ENCODE data around the gene PRKCB.
"Not testable (repeated sequence)": the region's sequence is repeated elsewhere in the genome, so short reads cannot be mapped to it uniquely, and the experiment has no call there.

PRKCB gene

DNA sequence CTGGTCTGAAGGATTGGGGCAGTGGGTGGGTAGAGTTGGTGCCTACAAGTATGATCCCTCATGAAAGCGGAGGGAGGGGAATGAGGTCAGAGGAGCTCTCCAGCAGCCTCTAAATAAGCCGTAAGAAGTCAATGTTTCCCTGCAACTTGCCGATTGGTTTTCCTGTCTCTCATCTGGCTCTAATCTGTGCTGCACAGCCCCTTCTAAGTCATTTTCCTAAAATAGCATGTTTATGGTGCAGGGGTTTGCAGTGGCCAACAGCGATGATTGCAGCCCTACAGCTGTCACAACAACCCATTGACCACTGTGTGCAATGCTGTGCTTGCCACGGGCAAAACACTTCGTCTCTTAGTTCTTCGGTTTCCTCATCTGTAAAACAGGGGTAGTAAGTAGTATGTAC, 189.2 kb downstream of the PRKCB start:
- H3K36me3 ChIP-seq (ENCODE audit: insufficient read depth, low read length), result no peaks in the 10 kb centered on the region

DNA sequence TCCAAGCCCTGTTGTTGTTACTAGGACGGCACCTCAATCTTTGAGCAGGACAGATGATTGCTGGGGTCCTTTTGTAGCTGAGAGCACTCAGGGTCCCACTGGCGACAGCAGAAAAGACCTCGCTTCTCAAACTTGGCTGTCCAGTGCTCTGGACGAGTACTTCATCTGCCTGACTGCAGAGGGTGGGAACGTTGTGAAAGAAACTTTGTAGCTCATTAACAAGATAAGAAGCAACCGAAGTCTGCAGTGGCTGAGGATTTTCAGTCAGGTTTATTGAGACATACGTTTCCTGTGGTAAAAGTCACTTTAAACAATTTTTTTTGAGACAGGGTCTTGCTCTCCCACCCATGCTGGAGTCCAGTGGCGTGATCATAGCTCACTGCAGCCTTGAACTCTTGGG, 191.7 kb downstream of the PRKCB start:
- Histone ChIP-seq H3K4me1 (ENCODE audit: insufficient read depth, low read length) (no peaks in the 10 kb centered on the region), H3K36me3 (ENCODE audit: insufficient read depth, low read length) (no peaks in the 10 kb centered on the region), H3K9me3 (ENCODE audit: control insufficient read depth, insufficient read depth, low read length) (no peaks in the 10 kb centered on the region), H3K9ac (ENCODE audit: low read depth, low read length) (no peak overlapping the region)

More for the DNA sequence above, 189.2 kb downstream of the PRKCB start:
- no peaks in the 10 kb centered on the region for H3K4me1 ChIP-seq (ENCODE audit: insufficient read depth, low read length)
- H3K9ac ChIP-seq (ENCODE audit: low read depth, low read length), result no peak overlapping the region
- H3K9me3 ChIP-seq (ENCODE audit: control insufficient read depth, insufficient read depth, low read length), result no peaks in the 10 kb centered on the region

DNA sequence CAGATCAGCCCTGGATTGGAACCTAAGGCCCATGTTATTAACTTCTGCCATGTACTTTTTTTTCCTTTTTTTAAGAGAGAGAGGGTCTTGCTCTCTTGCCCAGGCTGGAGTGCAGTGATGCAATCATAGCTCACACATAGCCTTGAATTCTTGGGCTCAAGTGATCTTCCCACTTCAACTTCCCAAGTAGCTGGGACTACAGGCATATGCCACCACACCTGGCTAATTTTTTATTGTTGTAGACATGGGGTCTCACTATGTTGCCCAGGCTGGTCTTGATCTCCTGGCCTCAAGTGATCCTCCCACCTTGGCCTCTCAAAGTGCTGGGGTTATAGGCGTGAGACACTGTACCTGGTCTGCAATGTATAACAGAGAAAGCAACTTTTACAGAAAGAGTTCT, 194.1 kb downstream of the PRKCB start:
- not testable (repeated sequence) for H3K9me3 ChIP-seq (ENCODE audit: control insufficient read depth, insufficient read depth, low read length); H3K4me1 ChIP-seq (ENCODE audit: insufficient read depth, low read length); H3K36me3 ChIP-seq (ENCODE audit: insufficient read depth, low read length); H3K9ac ChIP-seq (ENCODE audit: low read depth, low read length)

DNA sequence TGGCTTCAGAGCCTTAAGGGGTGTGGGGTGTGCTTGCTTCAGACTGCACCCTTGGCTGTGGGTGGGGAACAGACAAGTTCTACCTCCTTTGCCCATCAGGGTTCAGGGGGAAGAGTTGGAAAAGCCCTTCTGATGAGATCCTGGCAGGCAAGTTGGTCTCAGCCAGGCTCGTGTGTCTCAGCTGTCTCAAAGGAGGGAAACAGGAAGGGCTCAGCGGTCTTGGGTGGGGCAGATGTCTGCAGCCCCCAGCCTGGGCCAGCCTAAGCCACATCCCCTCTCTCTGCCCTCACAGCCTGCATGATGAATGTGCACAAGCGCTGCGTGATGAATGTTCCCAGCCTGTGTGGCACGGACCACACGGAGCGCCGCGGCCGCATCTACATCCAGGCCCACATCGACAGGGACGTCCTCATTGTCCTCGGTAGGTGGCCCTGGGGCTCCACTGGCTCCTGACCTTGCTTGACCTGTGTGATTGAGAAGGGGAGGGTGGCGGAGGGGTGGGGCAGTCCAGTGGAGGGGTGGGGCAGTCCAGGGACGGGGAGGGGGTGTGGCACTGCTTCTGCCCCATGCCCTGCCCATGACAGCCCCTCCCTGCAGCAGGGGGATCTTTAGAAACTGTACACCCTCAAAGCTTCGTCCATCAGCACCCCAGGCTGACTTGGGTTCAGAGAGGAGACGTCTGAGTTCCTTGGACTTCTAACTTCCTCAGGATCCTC, 199.5 kb downstream of the PRKCB start:
- no peaks in the 10 kb centered on the region for H3K36me3 ChIP-seq (ENCODE audit: insufficient read depth, low read length)
- no peak overlapping the region for H3K9ac ChIP-seq (ENCODE audit: low read depth, low read length)
- H3K9me3 ChIP-seq (ENCODE audit: control insufficient read depth, insufficient read depth, low read length), result no peaks in the 10 kb centered on the region
- no peaks in the 10 kb centered on the region for H3K4me1 ChIP-seq (ENCODE audit: insufficient read depth, low read length)

DNA sequence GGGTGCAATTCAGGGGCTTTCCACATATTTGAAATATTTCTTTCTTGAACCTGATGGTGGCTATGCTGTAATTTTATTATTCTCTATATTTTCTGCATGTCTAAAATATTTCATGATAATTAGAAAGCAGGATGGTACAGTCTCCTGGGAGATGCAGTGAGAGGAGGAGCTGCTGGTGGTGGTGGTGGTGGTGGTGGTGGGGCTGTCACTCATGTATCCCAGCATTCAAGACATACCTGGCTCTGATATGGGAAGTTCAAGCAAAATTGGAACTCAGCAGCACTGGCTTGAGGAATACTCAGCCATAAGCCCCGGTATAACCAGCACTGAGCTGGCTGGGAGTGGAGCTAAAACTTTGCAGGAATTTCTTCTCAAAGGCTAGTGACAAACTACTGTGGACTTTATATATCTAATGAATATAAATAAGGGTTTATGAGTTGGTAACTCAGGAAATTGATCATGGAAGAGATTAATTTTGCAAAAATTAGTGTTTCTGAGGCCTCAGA, 200.3 kb downstream of the PRKCB start:
- Histone ChIP-seq H3K9me3 (ENCODE audit: control insufficient read depth, insufficient read depth, low read length) (no peaks in the 10 kb centered on the region), H3K4me1 (ENCODE audit: insufficient read depth, low read length) (no peaks in the 10 kb centered on the region), H3K36me3 (ENCODE audit: insufficient read depth, low read length) (no peaks in the 10 kb centered on the region), H3K9ac (ENCODE audit: low read depth, low read length) (no peak overlapping the region)

DNA sequence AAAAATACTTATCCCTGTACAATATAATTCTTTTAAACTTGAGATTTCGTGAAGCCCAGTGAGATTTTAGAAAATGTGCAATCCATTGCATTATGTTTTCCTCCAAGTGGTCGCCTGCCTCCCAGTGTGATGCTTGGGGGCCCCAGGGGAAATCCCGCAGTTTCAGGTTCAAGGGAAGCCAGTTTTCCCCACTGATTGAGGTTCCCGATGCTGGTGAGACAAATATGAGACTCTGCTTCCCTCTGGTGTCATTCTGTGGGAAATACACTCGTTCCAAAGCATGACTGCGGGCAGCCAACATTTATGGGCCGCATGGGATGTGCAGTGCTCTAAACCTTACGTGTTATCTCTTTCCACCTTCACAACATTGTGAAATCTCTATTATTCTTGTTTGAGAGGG, 200.8 kb downstream of the PRKCB start:
- Histone ChIP-seq H3K4me1 (ENCODE audit: insufficient read depth, low read length) (no peaks in the 10 kb centered on the region), H3K9me3 (ENCODE audit: control insufficient read depth, insufficient read depth, low read length) (no peaks in the 10 kb centered on the region), H3K36me3 (ENCODE audit: insufficient read depth, low read length) (no peaks in the 10 kb centered on the region), H3K9ac (ENCODE audit: low read depth, low read length) (no peak overlapping the region)

DNA sequence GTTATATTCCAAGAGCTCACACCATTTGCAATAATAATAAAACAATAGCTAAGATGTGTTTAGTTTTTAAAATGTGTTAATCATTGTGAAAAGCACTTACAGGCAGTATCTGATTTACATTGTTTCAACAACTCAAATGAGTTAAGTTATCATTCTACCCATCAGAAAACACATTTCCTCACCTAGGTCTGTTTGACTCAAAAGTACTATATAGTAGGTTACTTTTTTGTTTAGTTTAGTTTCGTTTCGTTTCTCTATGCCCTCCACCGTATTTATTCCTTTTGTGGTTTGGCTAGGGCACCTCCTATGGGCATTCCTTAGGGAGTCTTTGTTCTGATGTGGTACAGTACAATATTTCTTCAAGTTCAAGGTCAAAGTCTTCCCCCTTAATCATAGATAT, 201.6 kb downstream of the PRKCB start:
- Histone ChIP-seq H3K9ac (ENCODE audit: low read depth, low read length) (no peak overlapping the region), H3K36me3 (ENCODE audit: insufficient read depth, low read length) (no peaks in the 10 kb centered on the region), H3K9me3 (ENCODE audit: control insufficient read depth, insufficient read depth, low read length) (no peaks in the 10 kb centered on the region), H3K4me1 (ENCODE audit: insufficient read depth, low read length) (no peaks in the 10 kb centered on the region)

DNA sequence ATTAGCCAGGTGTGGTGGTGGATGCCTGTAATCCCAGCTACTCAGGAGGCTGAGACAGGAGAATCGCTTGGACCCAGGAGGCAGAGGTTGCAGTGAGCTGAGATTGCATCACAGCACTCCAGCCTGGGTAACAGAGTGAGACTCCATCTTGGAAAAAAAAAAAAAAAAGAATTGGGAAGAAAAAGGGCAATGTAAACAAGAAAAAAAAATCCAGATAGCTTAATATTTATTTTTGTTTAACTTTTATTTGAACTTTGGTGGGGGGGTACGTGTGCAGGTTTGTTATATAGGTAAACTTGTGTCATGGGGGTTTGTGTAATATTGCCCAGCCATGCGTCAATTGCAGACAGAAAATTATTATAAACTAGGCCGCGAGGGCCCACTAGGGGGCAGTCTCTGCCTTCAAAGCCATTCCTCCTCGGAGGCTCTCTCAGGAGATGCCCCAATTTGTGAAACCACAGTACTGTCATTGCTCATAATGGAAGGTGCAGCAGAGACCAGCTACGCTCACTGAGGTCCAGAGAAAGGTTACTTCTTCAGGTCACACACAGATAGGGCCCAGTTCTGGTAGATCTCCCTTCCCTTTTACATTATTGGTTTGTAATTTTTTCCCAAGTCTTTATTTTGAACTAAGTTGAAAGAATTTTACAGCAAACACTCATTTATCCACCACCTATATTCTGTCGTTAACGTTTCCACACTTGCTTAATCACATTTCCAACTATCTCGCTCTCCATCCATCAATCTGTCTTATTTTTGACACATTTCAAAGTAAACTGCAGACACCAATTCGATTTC, 206.2 kb downstream of the PRKCB start:
- Histone ChIP-seq H3K9ac (ENCODE audit: low read depth, low read length) (no peak overlapping the region; the same call in 1 of the 2 replicates), H3K4me1 (ENCODE audit: insufficient read depth, low read length) (peaks cover 10% of the 10 kb centered on the region), H3K36me3 (ENCODE audit: insufficient read depth, low read length) (no peaks in the 10 kb centered on the region), H3K9me3 (ENCODE audit: control insufficient read depth, insufficient read depth, low read length) (no peaks in the 10 kb centered on the region)

DNA sequence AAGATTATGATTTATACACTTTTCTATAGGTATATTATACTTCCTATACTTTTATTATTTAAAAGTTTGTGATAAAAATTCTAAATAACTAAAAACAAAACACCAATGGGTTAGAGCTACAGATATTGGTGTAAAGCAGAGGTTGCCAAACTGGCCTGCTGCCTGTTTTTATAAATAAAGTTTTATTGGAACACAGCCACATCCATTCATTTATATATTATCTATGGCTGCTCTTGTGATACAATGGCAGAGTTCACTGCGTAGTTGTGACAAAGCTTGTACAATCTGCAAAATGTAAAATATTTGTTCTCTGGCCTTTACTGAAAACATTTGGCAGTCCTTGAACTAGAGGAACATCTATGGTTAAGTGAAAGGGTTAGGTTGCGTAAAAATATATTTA, 208.7 kb downstream of the PRKCB start:
- Histone ChIP-seq H3K9me3 (ENCODE audit: control insufficient read depth, insufficient read depth, low read length) (no peaks in the 10 kb centered on the region), H3K4me1 (ENCODE audit: insufficient read depth, low read length) (peaks cover 10% of the 10 kb centered on the region), H3K9ac (ENCODE audit: low read depth, low read length) (no peak overlapping the region), H3K36me3 (ENCODE audit: insufficient read depth, low read length) (no peaks in the 10 kb centered on the region)

DNA sequence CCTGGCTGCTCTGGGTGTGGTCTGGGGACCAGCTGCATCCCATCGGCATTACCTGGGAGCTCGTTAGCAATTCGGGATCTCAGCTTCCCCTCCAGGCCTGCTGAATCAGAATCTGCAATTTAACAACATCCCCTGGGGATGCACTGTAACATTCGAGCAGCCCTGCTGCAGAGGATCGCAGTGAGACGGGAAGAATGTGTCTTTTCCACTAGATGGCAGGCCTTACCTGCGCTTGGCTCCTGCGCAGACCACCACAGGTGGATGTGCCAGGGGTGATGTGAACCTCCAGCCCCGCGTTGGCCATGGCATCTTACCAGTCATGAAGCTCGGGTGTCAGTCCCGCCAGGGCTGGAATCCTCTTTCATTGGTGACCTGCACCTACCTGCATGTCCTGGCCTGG, 209.9 kb downstream of the PRKCB start:
- Histone ChIP-seq H3K9me3 (ENCODE audit: control insufficient read depth, insufficient read depth, low read length) (no peaks in the 10 kb centered on the region), H3K36me3 (ENCODE audit: insufficient read depth, low read length) (no peaks in the 10 kb centered on the region), H3K4me1 (ENCODE audit: insufficient read depth, low read length) (peaks cover 14% of the 10 kb centered on the region), H3K9ac (ENCODE audit: low read depth, low read length) (no peak overlapping the region)

DNA sequence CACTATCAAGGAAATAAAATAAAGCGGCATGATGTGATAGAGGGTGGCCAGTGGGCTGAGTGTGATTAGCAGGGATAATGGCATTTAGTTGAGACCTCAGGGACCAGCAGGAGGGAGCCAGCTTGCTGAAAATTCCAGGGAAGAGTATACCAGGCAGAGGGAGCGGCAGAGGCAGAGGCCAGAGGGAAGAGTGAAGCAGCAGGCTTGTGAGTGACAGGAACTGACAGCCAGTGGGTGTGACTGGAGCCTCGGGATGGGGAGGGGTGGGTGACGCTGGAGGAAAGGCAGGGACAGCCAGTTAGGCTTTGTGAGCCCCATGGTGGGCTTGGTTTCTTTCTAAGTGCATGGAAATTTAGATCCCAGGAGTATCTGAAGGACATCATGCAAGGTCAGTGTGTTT, 210.7 kb downstream of the PRKCB start:
- H3K4me1 ChIP-seq (ENCODE audit: insufficient read depth, low read length), result peaks cover 22% of the 10 kb centered on the region
- no peaks in the 10 kb centered on the region for H3K9me3 ChIP-seq (ENCODE audit: control insufficient read depth, insufficient read depth, low read length)
- no peak overlapping the region for H3K9ac ChIP-seq (ENCODE audit: low read depth, low read length)
- H3K36me3 ChIP-seq (ENCODE audit: insufficient read depth, low read length), result no peaks in the 10 kb centered on the region

DNA sequence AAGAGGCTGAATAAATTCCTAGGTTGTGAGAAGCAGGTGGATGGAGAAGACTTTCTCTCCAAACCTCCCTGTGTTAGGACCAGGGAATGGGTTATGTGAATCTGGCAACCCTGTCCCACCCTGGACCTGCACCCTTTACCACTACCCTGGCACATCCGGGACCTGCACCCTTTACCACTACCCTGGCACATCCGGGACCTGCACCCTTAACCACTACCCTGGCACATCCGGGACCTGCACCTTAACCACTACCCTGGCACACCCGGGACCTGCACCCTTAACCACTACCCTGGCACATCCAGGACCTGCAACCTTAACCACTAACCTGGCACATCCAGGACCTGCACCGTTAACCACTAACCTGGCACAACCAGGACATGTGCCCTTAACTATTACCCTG, 213.3 kb downstream of the PRKCB start:
- Histone ChIP-seq H3K9me3 (ENCODE audit: control insufficient read depth, insufficient read depth, low read length) (no peaks in the 10 kb centered on the region), H3K9ac (ENCODE audit: low read depth, low read length) (no peak overlapping the region), H3K4me1 (ENCODE audit: insufficient read depth, low read length) (peaks cover 25% of the 10 kb centered on the region), H3K36me3 (ENCODE audit: insufficient read depth, low read length) (no peaks in the 10 kb centered on the region)

DNA sequence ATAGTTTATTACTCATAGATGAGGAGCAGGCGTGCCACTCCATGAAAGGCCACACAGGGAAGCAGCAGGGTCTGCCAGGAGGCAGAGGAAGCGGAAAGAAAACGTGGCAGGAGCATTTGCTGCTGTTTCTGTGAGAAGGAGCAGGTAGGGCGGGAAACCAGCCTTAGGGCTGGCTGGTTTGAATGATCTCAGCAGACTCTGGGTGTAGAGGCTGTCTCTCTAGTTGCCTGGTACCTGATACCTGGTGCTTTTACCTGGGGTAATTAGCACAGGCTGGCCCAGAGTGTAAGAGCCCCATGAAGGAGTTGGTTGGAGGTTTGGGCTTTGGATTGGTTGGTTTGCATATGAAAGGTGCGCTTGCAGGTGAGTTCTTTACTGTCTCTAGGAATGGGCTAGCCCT, 215.3 kb downstream of the PRKCB start:
- peaks cover 28% of the 10 kb centered on the region for H3K4me1 ChIP-seq (ENCODE audit: insufficient read depth, low read length)
- H3K9ac ChIP-seq (ENCODE audit: low read depth, low read length), result no peak overlapping the region
- H3K36me3 ChIP-seq (ENCODE audit: insufficient read depth, low read length), result no peaks in the 10 kb centered on the region
- no peaks in the 10 kb centered on the region for H3K9me3 ChIP-seq (ENCODE audit: control insufficient read depth, insufficient read depth, low read length)

DNA sequence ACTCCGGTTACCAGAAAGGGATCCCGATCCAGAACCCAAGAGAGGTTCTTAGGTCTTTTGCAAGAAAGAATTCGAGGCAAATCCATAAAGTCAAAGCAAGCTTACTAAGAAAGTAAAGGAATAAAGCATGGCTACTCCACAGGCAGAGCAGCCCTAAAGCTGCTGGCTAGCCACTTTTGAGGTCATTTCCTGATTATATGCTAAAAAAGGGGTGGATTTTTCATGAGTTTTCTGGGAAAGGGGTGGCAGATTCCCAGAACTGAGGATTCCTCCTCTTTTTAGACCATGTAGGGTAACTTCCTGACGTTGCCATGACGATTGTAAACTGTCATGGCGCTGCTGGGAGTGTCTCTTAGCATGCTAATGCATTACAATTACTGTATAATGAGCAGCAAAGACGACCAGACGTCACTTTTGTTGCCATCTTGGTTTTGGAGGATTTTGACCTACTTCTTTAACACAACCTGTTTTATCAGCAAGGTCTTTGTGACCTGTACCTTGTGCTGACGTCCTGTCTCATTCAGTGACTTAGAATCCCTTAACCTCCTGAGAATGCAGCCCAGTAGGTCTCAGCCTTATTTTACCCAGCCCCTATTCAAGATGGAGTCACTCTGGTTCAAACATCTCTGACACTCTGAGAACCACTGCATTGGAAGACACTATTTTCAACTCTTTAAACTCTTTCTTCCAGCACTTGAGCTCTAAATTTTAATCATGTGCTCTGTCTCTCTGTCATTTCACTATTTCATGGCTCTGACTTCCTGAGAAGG, 216.7 kb downstream of the PRKCB start:
- H3K9me3 ChIP-seq (ENCODE audit: control insufficient read depth, insufficient read depth, low read length), result no peaks in the 10 kb centered on the region
- no peak overlapping the region for H3K9ac ChIP-seq (ENCODE audit: low read depth, low read length)
- H3K4me1 ChIP-seq (ENCODE audit: insufficient read depth, low read length), result peaks cover 22% of the 10 kb centered on the region
- H3K36me3 ChIP-seq (ENCODE audit: insufficient read depth, low read length), result no peaks in the 10 kb centered on the region

Measured in ES-I3 (cell line).